ENCODE results near the gene CALD1. TPM values are rescaled to one million over a fixed set of nuclear protein-coding genes. Genes with fewer than 3 reads are reported as not detected.

CALD1 gene
- polyA plus RNA-seq, 1 donor (not counting 4 experiments of a cell fraction or from before 2014, with no cell fraction given), result 229 TPM

GRCh38 chr7:134870781-134871180, 91.3 kb downstream of the CALD1 start:
- Histone ChIP-seq H3K27ac (ENCODE audit: control insufficient read depth, insufficient read depth, low read length) (no peak overlapping the region), H4K20me1 (ENCODE audit: control insufficient read depth, extremely low read depth, insufficient read depth, low read length) (no peaks in the 10 kb centered on the region), H3K79me2 (ENCODE audit: control insufficient read depth, insufficient read depth, low read length) (peaks cover 2% of the 10 kb centered on the region), H3K4me1 (ENCODE audit: control insufficient read depth, extremely low read depth, insufficient read depth, low read length) (no peaks in the 10 kb centered on the region), H3K27me3 (ENCODE audit: control insufficient read depth, extremely low read depth, insufficient read depth, low read length) (no peaks in the 10 kb centered on the region), H3K9me1 (ENCODE audit: control insufficient read depth, extremely low read depth, insufficient read depth, low read length) (no peaks in the 10 kb centered on the region), H3K36me3 (ENCODE audit: control insufficient read depth in 2 of 2, extremely low read depth in 1 of 2, insufficient read depth in 2 of 2, low read length in 2 of 2) (peaks cover 1 to 6% of the 10 kb centered on the region in 2 experiments), H2AFZ (ENCODE audit: control insufficient read depth, low read length) (no peak overlapping the region), H3K4me2 (ENCODE audit: control insufficient read depth, extremely low read depth, insufficient read depth, low read depth, low read length) (no peak overlapping the region), H3K9ac (ENCODE audit: control insufficient read depth, extremely low read depth, insufficient read depth, low read length) (no peak overlapping the region), H3K9me3 (ENCODE audit: control insufficient read depth, low read depth, low read length) (no peaks in the 10 kb centered on the region), H3K4me3 (ENCODE audit: control insufficient read depth in 2 of 3, extremely low read depth in 1 of 3, insufficient read depth in 2 of 3, low read depth in 1 of 3, low read length in 3 of 3) (no peak overlapping the region)
- FAIRE-seq, result no peak
- TF ChIP-seq EZH2 (IDR thresholded peaks at IDR 0.05; ENCODE audit: low read length) (no peak), CTCF (optimal IDR thresholded peaks at IDR 0.05 in 1 of 3, IDR thresholded peaks at IDR 0.05 in 1 of 3, conservative IDR thresholded peaks at IDR 0.05 in 1 of 3; ENCODE audit: extremely low read depth in 1 of 3, insufficient read depth in 2 of 3, low read length in 3 of 3) (no peak)
- no peak for DNase-seq (ENCODE audit: low read depth, low spot score)
- dilution Hi-C loops (cut with MboI; ENCODE audit: extremely low pct_ligation_motif_present, low sequenced_read_pairs), result no loop called here

DNA sequence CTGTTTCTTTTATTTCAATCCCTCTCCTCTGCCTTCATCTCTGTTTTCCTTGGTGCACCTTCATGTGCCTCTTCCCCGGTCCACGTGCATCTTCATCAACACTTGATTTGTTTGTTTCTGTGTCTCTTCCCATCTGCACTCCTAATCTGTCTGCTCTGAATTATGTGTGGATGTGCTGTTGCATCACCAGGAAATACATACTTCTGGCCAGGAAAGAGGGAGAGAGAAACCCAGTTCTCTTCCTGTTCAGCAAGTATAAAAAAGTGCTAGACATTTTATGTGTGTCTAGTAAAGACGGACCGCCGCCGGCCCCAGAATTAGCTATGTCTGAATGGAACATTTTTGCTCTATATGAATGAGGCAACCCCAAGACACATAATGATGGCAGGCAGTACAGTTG, 93.8 kb downstream of the CALD1 start:
- no peak for TF ChIP-seq EZH2 (IDR thresholded peaks at IDR 0.05; ENCODE audit: low read length)
- TF ChIP-seq CTCF (optimal IDR thresholded peaks at IDR 0.05 in 1 of 3, IDR thresholded peaks at IDR 0.05 in 1 of 3, conservative IDR thresholded peaks at IDR 0.05 in 1 of 3; ENCODE audit: extremely low read depth in 1 of 3, insufficient read depth in 2 of 3, low read length in 3 of 3), result no peak

More for the DNA sequence above, 93.8 kb downstream of the CALD1 start:
- DNase-seq (ENCODE audit: low read depth, low spot score) (no peak), FAIRE-seq (peak; percentile 32)
- Histone ChIP-seq H3K79me2 (ENCODE audit: control insufficient read depth, insufficient read depth, low read length) (peaks cover 2% of the 10 kb centered on the region), H2AFZ (ENCODE audit: control insufficient read depth, low read length) (no peak overlapping the region), H3K9ac (ENCODE audit: control insufficient read depth, extremely low read depth, insufficient read depth, low read length) (no peak overlapping the region), H3K4me1 (ENCODE audit: control insufficient read depth, extremely low read depth, insufficient read depth, low read length) (no peaks in the 10 kb centered on the region), H3K9me3 (ENCODE audit: control insufficient read depth, low read depth, low read length) (no peaks in the 10 kb centered on the region), H3K4me2 (ENCODE audit: control insufficient read depth, extremely low read depth, insufficient read depth, low read depth, low read length) (no peak overlapping the region), H3K36me3 (ENCODE audit: control insufficient read depth in 2 of 2, extremely low read depth in 1 of 2, insufficient read depth in 2 of 2, low read length in 2 of 2) (peaks cover 1 to 4% of the 10 kb centered on the region in 2 experiments), H3K9me1 (ENCODE audit: control insufficient read depth, extremely low read depth, insufficient read depth, low read length) (no peaks in the 10 kb centered on the region), H3K27ac (ENCODE audit: control insufficient read depth, insufficient read depth, low read length) (no peak overlapping the region), H4K20me1 (ENCODE audit: control insufficient read depth, extremely low read depth, insufficient read depth, low read length) (no peaks in the 10 kb centered on the region), H3K4me3 (ENCODE audit: control insufficient read depth in 2 of 3, extremely low read depth in 1 of 3, insufficient read depth in 2 of 3, low read depth in 1 of 3, low read length in 3 of 3) (no peak overlapping the region), H3K27me3 (ENCODE audit: control insufficient read depth, extremely low read depth, insufficient read depth, low read length) (no peaks in the 10 kb centered on the region)
- dilution Hi-C loops (cut with MboI; ENCODE audit: extremely low pct_ligation_motif_present, low sequenced_read_pairs), result no loop called here

Measured in keratinocyte (primary cell).